Measurements from ENCODE around the gene SHB.

Gene SHB

GRCh38 chr9:37870799-37871176, 198.2 kb downstream of the SHB start:
- no peak overlapping the region for H3K4me2 ChIP-seq (ENCODE audit: low read length)
- no peaks in the 10 kb centered on the region for H3K9me3 ChIP-seq (ENCODE audit: low read length)
- H3K4me1 ChIP-seq (ENCODE audit: insufficient read depth, low read length, severe bottlenecking), result no peaks in the 10 kb centered on the region
- no peaks in the 10 kb centered on the region for H3K79me2 ChIP-seq (ENCODE audit: insufficient read depth, low read length)
- H3K9me2 ChIP-seq (ENCODE audit: low read depth, low read length), result no peaks in the 10 kb centered on the region
- no peak overlapping the region for H3K9ac ChIP-seq (ENCODE audit: low read length)
- H3K36me3 ChIP-seq (ENCODE audit: insufficient read depth, low read length), result no peaks in the 10 kb centered on the region
- no peak overlapping the region for H3K4me3 ChIP-seq (ENCODE audit: low read depth, low read length, poor library complexity, severe bottlenecking)
- no peaks in the 10 kb centered on the region for H4K20me1 ChIP-seq (ENCODE audit: insufficient read depth, low read length)
- H2AFZ ChIP-seq (ENCODE audit: low read length), result no peak overlapping the region
- H3F3A ChIP-seq (ENCODE audit: insufficient read depth, low read length), result no peaks in the 10 kb centered on the region
- H3K27ac ChIP-seq (ENCODE audit: low read depth, low read length, poor library complexity, severe bottlenecking), result no peak overlapping the region
- TF ChIP-seq EZH2 (IDR thresholded peaks at IDR 0.05; ENCODE audit: borderline replicate concordance, low read length) (no peak), CTCF (IDR thresholded peaks at IDR 0.05; ENCODE audit: low read length) (no peak)
- no peaks in the 10 kb centered on the region for H3K27me3 ChIP-seq (ENCODE audit: insufficient read depth, low read length)

GRCh38 chr9:37870081-37870798, 198.8 kb downstream of the SHB start:
- Histone ChIP-seq H4K20me1 (ENCODE audit: insufficient read depth, low read length) (no peaks in the 10 kb centered on the region), H3K4me2 (ENCODE audit: low read length) (no peak overlapping the region), H3K4me3 (ENCODE audit: low read depth, low read length, poor library complexity, severe bottlenecking) (no peak overlapping the region), H3K4me1 (ENCODE audit: insufficient read depth, low read length, severe bottlenecking) (no peaks in the 10 kb centered on the region), H2AFZ (ENCODE audit: low read length) (no peak overlapping the region), H3K9ac (ENCODE audit: low read length) (no peak overlapping the region), H3K27me3 (ENCODE audit: insufficient read depth, low read length) (no peaks in the 10 kb centered on the region), H3K27ac (ENCODE audit: low read depth, low read length, poor library complexity, severe bottlenecking) (no peak overlapping the region), H3K9me2 (ENCODE audit: low read depth, low read length) (no peaks in the 10 kb centered on the region), H3F3A (ENCODE audit: insufficient read depth, low read length) (no peaks in the 10 kb centered on the region), H3K79me2 (ENCODE audit: insufficient read depth, low read length) (no peaks in the 10 kb centered on the region), H3K36me3 (ENCODE audit: insufficient read depth, low read length) (no peaks in the 10 kb centered on the region), H3K9me3 (ENCODE audit: low read length) (no peaks in the 10 kb centered on the region)
- TF ChIP-seq CTCF (IDR thresholded peaks at IDR 0.05; ENCODE audit: low read length), result no peak
- TF ChIP-seq EZH2 (IDR thresholded peaks at IDR 0.05; ENCODE audit: borderline replicate concordance, low read length), result no peak

Data from OCI-LY1 (cell line).